NCI-H2196 treated with DMSO at 0.1 percent for 48 hours (cell line): ENCODE measurements around the gene P2RY14.

Experiments
- DNase-seq: peaks from one replicate; lab custom pipeline; 2025; ENCODE audit not compliant: unreplicated experiment; lab: John Stamatoyannopoulos, UW

P2RY14 gene

DNA sequence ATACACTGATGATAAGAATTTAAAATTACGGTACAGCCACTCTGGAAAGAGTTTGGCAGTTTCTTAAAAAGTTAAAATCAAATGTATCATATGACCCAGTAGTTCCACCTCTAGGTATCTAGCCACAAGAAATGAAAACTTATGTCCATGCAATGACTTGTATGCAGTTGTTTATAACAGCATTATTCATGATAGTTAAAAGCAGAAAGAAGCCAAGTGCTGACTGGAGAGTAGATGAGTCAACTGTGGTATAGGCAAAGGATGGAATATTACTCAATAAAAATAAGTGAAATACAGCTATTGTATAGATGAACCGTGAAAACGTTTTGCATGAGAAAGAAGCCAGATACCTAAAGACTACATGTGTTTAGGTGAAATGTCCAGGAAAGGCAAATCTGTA lies 23.4 kb upstream of the P2RY14 start:
- no peak for DNase-seq

DNA sequence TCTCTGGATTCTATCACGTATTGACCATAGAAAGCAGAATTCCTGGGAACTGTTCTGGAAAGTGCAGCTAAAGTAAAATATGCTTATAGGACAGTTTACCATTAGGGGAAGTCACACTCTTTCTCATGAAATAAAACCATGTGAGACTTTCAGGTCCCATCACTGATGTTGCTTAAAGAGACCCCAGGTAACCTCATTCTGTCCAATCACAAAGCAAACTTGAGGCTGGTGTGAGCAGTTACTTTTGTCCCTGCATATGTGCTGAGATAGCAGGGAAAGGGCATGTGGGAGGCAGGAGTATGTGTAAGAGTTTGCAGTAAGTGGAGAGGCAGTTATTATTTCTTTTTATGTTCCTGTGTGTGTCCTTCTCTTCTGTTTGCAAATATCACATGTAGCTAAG lies 22.2 kb upstream of the P2RY14 start:
- no peak for DNase-seq

DNA sequence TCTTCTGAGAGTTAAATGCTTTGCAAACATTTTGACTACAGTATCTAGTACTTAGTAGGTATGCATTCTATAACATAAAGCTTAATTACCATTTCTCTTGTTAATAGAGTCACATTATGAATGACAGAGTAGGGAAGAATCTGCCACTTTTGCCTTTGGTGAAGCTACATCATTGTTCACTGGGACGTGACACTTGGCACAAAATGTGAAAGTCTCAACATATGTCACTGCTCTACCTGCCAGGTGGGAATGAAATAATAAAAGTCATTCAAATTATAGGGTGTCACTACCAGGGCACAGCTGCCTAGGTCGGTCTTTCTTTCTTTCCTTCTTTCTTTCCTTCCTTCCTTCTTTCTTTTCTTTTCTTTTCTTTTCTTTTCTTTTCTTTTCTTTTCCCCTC lies 20.7 kb upstream of the P2RY14 start:
- no peak for DNase-seq

DNA sequence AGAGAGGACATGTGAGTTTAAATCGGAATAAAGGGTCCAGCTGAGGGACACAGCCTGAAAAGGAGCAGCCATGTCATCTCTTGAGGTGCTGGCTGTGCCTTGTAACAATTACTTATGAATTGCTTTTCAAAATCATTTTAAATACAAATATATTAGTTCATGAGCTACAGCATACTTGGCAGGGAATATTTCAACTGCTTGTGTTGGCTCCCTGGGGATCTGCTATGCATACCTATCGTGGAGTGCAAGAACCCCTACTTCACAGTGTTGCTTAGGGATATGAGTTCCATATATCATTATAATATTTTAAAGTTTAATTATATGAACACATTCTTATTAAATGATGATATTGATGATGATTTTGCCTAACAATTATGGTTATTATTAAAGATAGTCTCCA lies 19.1 kb upstream of the P2RY14 start:
- DNase-seq: no peak

DNA sequence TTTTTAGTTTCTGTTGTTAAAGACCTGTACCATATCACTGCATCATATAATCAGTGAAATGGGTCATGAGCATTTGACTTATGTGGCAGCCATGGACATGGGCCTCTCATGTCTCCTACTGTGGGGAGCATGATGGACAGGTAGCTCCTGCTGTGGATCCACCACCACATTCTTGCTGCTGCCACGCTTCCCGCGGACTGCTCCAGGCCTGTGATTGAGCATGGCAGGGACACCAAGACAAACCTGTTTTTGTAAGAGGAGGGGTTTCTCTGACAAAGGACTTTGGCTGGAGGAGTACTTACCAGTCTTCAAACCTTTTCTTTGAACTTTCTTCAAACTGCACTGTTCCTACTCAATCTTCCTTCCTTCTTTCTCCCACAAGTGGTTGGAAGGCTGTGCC lies 17.9 kb upstream of the P2RY14 start:
- no peak for DNase-seq

DNA sequence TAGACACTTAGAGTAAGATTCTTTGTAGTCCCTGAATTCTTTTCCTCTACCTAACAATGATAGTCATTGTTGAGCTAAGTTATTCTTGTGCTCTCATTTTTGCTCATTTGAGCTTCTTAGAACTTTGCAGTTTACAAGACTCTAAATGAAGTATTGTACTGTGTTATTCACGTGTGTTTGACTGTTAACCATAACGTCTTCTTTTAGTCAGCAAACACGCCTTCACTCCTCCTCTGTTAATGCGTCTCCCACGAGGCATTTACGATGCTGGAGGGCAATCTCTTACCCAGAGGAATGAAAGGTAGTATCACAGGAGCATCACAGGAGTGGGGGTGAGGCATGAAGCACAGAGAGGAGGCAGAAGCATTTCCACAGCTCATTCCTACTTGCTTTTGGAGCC lies 14.8 kb upstream of the P2RY14 start:
- no peak for DNase-seq

DNA sequence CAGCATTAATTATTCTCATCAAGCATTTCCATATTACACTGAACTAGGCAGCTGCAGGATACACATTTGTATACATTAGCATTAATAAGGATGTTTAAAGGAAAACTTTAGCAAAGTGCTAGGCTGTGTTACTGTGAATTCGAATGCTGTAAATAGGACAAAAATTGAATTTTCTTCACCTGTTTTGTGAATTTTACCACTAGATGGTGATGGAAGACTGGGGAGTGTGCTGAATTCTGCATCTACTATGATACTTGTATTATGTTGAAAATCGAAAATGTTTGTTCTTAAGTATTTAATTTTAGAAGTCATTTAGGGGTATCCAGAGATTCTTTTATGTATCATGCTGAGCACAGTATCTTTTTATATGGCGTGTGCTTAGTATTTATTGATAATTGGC lies 12.3 kb upstream of the P2RY14 start:
- DNase-seq: no peak

DNA sequence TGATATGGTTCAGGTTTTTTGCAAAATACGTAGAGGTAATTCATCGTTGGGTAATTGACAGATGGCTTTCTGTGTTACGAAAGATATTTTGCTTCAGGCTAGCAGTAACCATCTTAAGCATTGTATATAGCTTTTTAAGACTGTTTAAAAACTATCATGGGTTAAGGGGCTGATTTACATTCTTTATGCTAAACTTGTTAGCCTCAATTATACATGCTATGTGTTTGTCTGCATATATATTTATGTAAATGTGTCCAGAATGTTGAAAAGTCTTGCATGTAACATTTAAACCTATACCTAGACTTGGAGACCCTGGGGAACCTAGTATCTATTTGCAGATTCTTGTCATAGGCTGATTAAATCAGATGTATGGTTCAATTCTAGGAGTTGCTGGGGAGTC lies 11.1 kb upstream of the P2RY14 start:
- no peak for DNase-seq

DNA sequence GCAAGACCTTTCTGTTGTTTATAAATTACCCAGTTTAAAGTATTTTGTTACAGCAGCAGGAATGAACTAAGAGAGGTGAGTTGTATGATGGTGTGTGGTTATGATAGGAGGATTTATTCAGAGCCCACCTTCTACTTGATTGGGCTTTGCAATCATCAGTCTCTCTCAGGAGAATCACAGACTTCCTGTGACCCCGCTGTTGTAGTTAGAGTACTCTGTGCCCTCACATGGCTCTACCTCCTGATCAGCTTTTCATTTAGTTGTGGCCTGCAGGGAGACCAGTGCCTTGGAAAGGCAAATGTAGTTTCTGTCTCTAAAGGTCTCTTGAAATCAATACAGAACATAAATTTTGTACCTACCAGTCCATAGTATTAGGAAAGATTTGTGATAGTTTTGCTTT lies 7.6 kb upstream of the P2RY14 start:
- DNase-seq: no peak

DNA sequence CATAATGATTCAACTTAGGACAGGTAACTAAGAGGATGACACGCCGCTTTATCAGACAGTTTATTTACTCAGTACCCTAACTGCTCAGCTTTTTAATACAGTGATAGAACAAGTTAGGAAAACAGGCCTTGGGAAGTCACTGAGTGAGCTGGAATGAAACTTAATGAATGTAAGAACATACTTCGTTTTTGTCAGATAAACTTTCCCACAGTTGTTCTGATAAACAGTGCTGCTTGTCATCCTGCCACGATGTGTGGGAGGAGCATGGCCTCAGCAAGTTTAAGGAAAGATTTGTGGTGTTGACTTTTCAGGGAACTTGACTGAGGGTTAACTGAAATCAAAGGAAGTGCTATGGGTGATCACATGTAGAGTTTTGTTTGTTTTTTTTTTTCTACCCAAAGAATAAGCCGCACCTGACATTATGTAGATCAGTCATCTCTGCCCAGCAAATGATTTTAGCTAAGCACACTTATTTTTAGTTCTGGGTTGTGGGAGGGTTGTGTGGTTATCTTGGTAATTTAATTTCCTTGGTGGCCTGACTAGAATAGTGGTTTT lies 5.6 kb upstream of the P2RY14 start:
- no peak for DNase-seq

DNA sequence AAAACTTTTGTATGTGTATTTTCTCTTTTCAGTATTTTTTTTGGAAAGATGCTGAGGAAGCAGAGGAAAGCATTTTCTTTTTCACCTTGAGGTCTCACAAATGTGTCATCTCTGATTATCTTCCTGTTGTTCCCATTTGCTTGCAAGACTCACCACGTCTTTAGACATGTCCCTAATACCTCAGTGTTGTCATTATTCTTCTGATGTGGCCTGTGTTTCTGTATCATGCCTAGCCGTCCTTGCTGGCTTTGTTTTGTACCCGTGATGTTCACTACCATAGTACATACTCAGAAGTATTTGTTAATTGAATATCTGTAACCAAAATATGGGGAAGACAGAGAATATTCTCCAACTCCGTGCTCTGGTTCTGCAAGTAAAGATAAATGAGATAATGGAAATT lies 5.0 kb upstream of the P2RY14 start:
- no peak for DNase-seq

DNA sequence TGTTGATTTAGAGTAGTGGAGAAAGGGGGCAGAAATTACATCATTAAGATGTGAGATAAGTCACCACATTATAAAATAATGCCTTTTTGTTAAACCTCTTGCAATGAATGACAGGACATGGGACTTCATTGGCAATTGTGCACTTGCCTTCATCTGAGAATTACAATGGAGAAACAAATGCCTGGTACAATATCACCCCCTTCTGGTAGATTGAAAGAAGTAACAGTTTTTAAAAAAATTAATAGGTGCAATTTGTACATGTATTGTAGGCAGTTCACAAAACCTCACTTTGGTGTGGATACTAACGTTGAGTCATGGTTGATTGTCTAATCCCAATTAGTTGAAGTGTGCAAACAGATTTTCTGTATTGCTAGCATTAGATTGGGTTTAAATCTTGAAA lies 4.6 kb upstream of the P2RY14 start:
- peak; percentile 55 for DNase-seq

DNA sequence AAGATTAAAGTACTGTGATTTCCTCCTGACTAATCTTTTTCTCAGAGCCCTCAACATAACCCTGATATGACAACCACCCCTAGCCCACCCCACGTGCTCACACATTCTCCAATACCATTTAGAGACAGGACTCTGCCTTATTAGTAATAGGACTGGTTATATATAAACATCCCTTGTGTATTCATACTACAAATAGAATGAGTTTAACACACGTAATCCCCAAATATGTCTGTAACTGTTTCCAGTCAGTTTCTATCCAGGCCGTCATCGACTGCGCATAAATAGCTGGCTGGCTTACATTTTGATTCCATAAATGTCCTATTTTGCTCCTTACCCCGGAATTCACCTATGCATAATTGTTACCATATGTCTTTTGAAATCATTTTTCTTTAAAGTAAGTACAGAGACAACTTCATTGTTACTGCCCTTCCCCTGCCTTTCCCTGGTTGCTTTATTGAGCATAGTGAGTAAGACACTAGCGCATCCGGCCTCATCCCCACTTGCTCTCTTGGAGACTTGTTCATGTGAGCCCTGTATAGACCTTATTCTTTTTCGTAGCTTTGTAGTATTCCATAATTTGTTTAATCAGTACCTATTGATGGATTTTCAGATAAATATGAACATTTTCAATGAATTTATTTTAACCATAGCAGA lies 3.5 kb upstream of the P2RY14 start:
- no peak for DNase-seq

DNA sequence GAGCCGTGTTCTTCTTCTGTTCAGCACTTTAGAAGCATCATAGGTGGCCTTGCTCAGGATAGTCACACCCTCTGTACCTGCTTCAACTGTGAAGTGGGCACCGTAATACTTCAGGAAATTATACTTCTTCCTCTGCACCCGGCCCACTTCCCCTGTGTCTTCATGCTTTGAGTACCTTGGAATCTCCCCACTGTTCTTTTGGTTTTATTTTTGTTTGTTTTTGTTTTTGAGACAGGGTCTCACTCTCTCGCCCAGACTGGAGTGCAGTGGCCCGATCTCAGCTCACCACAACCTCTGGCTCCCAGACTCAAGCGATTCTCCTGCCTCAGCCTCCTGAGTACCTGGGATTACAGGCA lies 1.7 kb downstream of the P2RY14 start:
- DNase-seq: no peak

DNA sequence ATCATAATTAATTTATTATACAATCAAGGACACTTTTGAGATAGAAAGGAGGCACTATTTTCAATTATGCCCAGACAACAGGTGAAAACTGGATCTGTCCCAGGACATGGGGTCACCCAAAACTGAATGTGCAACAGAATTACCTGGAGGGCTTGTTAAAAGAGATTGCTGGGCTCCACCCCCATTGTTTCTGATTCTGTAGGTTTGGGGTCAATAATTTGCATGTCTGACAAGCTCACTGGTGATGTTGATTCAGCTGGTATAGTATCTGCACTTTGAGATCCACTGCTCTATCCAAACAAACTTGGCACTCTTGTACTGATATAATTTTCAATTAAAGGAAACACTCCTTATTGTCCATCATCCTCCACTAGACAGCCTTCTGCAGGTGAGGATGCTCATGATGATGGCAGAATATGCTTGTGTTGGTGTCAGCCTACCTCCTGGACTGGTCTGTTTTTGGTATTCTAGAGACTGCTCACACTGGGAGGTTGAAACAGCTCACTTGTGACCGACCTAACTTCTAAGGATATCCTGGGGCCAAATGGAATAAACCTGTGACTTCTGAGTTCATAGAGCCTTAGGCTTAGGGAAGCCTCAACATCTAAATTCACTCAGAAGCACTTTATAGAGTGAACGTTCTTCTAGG lies 2.2 kb downstream of the P2RY14 start:
- no peak for DNase-seq

DNA sequence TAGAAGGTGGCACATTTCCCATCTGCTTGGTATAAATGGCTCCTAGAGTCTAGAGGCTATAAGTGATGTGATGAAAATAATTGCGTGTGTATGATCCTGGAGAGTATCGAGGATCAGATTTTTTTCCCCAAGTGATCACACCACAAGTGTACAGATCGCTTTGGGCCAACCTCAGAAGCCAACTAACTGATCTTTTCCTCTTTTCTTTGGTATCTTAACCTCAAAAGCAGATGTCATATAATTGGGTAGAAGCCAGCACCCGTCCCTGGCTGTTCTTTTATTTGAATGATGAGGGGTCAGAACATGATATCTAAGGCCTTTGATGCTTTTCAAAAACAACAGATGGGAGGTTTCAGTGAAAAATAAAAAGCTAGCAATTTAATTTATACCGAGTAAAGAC lies 3.3 kb downstream of the P2RY14 start:
- DNase-seq: no peak

DNA sequence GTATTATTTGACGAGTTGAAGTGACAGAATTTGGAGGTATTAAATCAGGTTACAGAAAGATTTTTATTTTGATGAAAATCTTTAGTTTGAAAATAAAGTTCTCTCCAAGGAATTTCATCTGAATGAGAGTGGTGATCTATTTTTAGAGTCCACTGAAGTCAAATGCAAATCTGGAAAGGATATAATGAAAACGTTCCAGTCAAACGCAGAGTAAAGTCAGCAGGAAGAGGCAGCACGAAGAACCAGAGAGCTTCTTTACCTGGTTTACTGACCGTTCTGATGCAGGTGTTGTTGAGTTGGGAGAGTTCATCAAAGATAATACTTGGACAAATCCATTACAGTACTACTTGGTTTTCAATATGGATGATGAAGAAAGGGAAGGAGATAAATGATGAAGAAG lies 8.7 kb downstream of the P2RY14 start:
- no peak for DNase-seq

DNA sequence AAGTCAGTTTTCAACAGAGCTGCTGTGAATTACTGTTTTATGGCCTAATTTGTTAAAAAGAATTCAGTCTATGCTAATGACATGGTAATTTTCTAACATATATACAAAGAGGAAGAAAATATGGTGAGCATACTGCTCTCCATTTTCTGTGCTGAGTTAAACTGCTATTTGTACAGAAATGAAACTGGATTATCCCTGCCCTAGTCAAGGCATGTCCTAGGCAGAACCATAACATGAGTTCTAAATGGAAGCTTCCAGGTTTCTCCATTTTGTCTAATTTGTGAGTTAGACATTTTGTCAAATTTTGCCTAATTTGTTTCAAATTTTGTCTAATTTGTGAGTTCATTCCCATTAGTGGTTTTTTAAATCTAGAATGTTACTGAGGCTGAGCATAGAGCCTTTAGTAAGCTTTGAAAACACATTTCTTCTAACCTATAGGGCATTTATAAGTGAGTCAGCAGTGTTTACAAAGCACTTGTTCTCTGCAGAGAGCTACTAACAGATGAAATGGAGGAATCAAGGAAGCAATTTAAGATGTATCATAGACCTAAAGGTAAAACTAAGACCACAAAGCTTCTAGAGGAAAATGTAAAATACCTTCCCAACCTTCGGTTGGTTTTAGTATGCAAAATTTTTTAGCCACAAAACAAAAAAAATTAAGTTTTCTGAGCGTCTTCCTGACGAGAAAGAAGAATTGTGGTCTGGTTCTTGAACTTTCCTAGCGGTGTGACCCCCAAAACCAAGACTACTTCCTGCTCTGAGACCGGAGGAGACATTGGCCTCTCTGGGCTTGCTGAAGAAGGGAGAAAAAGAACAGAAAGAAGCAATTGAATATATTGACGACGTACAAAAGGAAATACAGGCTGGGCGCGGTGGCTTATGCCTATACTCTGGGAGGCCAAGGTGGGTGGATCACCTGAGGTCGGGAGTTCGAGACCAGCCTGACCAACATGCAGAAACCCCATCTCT lies 9.8 kb downstream of the P2RY14 start:
- no peak for DNase-seq

DNA sequence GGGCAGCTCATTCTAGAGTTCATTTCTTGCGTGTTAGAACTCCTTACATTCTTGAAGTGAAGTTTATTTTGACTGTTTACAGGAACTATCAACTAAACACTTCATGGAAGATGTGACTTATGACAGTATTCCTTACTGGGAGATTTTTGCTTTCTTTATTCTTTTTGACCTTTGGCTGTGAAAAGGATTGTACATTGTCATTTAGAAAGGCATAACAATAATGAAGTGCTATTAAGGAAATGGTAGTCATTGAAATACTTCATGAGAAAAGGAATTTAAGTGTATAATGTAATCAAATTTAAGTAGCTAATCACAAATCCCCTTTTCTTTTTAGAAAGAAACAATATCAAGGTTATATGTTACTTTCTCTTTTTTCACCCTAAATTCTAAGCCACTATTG lies 11.3 kb downstream of the P2RY14 start:
- no peak for DNase-seq

DNA sequence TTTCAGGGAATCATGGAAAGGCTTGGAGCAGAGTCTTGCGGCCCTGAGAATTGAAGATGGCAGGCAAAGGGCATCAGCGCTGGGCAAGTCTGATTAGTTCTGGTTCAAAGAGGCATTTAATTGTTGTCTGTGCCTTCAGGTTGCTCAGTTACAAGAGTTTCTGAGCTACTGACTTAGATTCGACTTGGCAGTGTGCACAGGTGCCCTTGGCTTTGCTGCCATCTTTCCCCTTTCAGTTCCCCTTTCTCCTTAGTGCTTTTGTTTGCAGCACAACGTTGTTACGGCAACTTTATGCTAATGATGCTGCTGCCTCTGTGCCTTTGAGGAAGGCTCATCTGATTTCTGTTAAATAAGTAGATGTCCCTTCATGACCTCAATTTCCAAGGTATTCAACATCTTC lies 12.5 kb downstream of the P2RY14 start:
- no peak for DNase-seq

DNA sequence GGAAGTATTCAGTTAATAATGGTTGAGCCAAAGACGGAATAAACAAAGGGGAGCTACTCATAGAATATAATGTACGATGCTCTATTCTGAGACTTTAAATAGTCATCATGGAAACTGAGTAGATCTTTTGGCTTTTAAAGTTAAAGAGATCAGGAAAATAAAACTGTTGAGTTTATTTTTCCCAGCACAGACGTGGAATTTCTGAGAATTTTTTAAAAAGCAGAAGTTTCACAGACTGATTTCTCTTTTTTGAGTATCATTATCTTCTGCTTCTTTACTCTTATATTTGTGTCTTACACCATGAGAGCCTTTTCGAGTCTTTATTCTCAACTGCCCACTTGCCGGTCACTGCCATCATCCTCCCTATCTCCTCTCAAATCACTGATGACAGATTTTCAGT lies 13.2 kb downstream of the P2RY14 start:
- DNase-seq: no peak

DNA sequence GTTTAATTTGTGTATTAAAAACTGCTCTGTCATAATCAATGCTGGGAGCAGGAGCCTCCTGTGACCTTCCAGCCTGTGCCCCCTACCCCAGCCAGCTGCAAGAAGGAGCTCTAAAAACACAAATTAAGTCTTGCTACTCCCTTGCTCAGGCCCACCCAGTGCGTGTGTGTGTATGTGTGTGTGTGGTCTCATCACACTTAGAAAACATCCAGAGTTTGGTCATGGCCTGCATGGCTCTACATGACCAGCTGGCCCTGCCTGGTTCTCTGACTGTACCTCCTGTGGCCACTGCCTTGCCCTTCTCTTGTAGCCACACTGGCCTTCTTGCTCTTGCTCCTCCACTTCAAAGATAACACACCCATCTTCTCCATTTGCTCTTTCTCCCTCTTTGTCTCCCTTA lies 13.7 kb downstream of the P2RY14 start:
- no peak for DNase-seq
